Panc1 (cell line): ENCODE measurements around the gene RNF133. TPM values are rescaled to one million over a fixed set of nuclear protein-coding genes. Genes with fewer than 3 reads are reported as not detected.
"Not testable (repeated sequence)": the region's sequence is repeated elsewhere in the genome, so short reads cannot be mapped to it uniquely, and the experiment has no call there.

Experiments used
- ATAC-seq: fragments of 200-7000 bp; cut with Tn5 transposase; 2 replicates; pipeline ENCODE4 v1.9.1; 2020; ENCODE audit warnings: mild to moderate bottlenecking, moderate library complexity
- BruUV-seq: library from RNA; stranded (reverse); fragments of 400-500 nt; replicated peaks from 2 replicates; lab custom pipeline; 2021; lab: Mats Ljungman, UMichigan
- CTCF ChIA-PET: fragments of 300-600 bp; sonication (Branson Sonifier 250); formaldehyde crosslinking; loops from one replicate; lab custom pipeline; 2022; ENCODE audit warnings: antibody characterized with exemption; lab: Charles Lee
- POLR2A ChIA-PET: fragments of 300-600 bp; sonication (Branson Sonifier 250); formaldehyde crosslinking; loops from one replicate; lab custom pipeline; 2022; ENCODE audit warnings: antibody characterized with exemption; lab: Charles Lee
- DNase-seq: peaks from one replicate; pipeline ENCODE4 v3.0.0-alpha.2; 2010; ENCODE audit warnings: low read depth, low spot score
- H3K27ac ChIP-seq: 2 replicates; pipeline ENCODE4 v1.5.1; 2011; ENCODE audit warnings: mild to moderate bottlenecking, low read length, inconsistent platforms
- H3K27me3 ChIP-seq: fragments of 200-500 bp; sonication (Bioruptor generic); 2 replicates; pipeline ENCODE4 v1.6.0; 2014; ENCODE audit warnings: low read length, inconsistent platforms; ENCODE audit not compliant: control insufficient read depth, insufficient read depth
- H3K36me3 ChIP-seq: fragments of 200-500 bp; sonication (Bioruptor generic); 2 replicates; pipeline ENCODE4 v1.5.1; 2014; ENCODE audit warnings: inconsistent platforms, mild to moderate bottlenecking, low read length, moderate library complexity; ENCODE audit not compliant: control insufficient read depth, insufficient read depth
- H3K4me1 ChIP-seq: 2 replicates; pipeline ENCODE4 v1.5.1; 2011; ENCODE audit warnings: inconsistent platforms, mild to moderate bottlenecking, low read length, moderate library complexity; ENCODE audit not compliant: control insufficient read depth, insufficient read depth
- H3K4me3 ChIP-seq, 2 experiments: 2 replicates each; pipeline ENCODE4 v1.5.1; 2011 to 2012; ENCODE audit warnings: low read depth in 2 of 2, low read length in 2 of 2, mild to moderate bottlenecking in 2 of 2, inconsistent platforms in 1 of 2, moderate library complexity in 1 of 2
- H3K9me3 ChIP-seq: fragments of 200-500 bp; sonication (Bioruptor generic); 2 replicates; pipeline ENCODE4 v1.5.1; 2014; ENCODE audit warnings: low read depth, mild to moderate bottlenecking, inconsistent platforms, low read length, moderate library complexity; ENCODE audit not compliant: control insufficient read depth, insufficient read depth
- CTCF ChIP-seq: fragments of 450-650 bp; IDR thresholded peaks from 2 replicates; pipeline ENCODE4 v1.5.1; 2017; ENCODE audit warnings: mild to moderate bottlenecking
- POLR2AphosphoS5 ChIP-seq: IDR thresholded peaks from 2 replicates; pipeline ENCODE4 v1.6.1; 2012; ENCODE audit warnings: mild to moderate bottlenecking, low read depth, low read length, moderate library complexity
- SIN3A ChIP-seq: IDR thresholded peaks from 2 replicates; pipeline ENCODE4 v1.6.1; 2012; ENCODE audit warnings: low read depth, mild to moderate bottlenecking, low read length, moderate library complexity, borderline replicate concordance; ENCODE audit not compliant: insufficient read depth
- TCF7L2 ChIP-seq: IDR thresholded peaks from 2 replicates; pipeline ENCODE4 v1.6.1; 2011; ENCODE audit warnings: mild to moderate bottlenecking, low read depth, low read length, inconsistent platforms
- in situ Hi-C: cut with HindIII; loops from 2 replicates; pipeline ENCODE4 v1.10.0; 2016; ENCODE audit warnings: low sequenced_read_pairs, low pct_unique_long_range_greater_than_20kb
- intact Hi-C: fragments of 100-400 bp; cut with micrococcal nuclease; formaldehyde crosslinking; loops from one replicate; pipeline ENCODE4 v1.10.0; 2022; ENCODE audit not compliant: unreplicated experiment
- total RNA-seq: library from RNA; stranded (reverse); gene quantifications from one replicate; pipeline ENCODE4 v1.2.1, GENCODE V29; 2021; ENCODE audit not compliant: unreplicated experiment
- TF ChIP-seq, protein P1 (sequence below), 2 experiments: IDR thresholded peaks; 2 replicates each; pipeline ENCODE4 v1.6.1; 2011 to 2012; ENCODE audit warnings: low read depth in 2 of 2, control low read depth in 1 of 2, low read length in 1 of 2, mild to moderate bottlenecking in 1 of 2, moderate library complexity in 1 of 2; ENCODE audit not compliant: insufficient read depth in 1 of 2

RNF133 gene
- total RNA-seq, 1 experiment from 2014 or later, result not detected

GRCh38 chr7:122684504-122684903 is 14.4 kb downstream of the RNF133 start:
- H3K27me3 ChIP-seq, result no peaks in the 10 kb centered on the region
- intact Hi-C loops, result no loop called here
- no peaks in the 10 kb centered on the region for H3K36me3 ChIP-seq
- ATAC-seq (no peak), DNase-seq (no peak)
- H3K9me3 ChIP-seq, result no peaks in the 10 kb centered on the region
- no peak overlapping the region for H3K27ac ChIP-seq
- H3K4me1 ChIP-seq, result no peaks in the 10 kb centered on the region
- no peak overlapping the region for H3K4me3 ChIP-seq
- BruUV-seq, result no TSS peak
- no peak for TF ChIP-seq POLR2AphosphoS5
- no peak for TF ChIP-seq TCF7L2
- TF ChIP-seq CTCF, result no peak
- TF ChIP-seq SIN3A, result no peak
- TF ChIP-seq, protein P1, sequence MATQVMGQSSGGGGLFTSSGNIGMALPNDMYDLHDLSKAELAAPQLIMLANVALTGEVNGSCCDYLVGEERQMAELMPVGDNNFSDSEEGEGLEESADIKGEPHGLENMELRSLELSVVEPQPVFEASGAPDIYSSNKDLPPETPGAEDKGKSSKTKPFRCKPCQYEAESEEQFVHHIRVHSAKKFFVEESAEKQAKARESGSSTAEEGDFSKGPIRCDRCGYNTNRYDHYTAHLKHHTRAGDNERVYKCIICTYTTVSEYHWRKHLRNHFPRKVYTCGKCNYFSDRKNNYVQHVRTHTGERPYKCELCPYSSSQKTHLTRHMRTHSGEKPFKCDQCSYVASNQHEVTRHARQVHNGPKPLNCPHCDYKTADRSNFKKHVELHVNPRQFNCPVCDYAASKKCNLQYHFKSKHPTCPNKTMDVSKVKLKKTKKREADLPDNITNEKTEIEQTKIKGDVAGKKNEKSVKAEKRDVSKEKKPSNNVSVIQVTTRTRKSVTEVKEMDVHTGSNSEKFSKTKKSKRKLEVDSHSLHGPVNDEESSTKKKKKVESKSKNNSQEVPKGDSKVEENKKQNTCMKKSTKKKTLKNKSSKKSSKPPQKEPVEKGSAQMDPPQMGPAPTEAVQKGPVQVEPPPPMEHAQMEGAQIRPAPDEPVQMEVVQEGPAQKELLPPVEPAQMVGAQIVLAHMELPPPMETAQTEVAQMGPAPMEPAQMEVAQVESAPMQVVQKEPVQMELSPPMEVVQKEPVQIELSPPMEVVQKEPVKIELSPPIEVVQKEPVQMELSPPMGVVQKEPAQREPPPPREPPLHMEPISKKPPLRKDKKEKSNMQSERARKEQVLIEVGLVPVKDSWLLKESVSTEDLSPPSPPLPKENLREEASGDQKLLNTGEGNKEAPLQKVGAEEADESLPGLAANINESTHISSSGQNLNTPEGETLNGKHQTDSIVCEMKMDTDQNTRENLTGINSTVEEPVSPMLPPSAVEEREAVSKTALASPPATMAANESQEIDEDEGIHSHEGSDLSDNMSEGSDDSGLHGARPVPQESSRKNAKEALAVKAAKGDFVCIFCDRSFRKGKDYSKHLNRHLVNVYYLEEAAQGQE (IDR thresholded peaks at IDR 0.05; ENCODE audit: insufficient read depth in 1 of 2, low read depth in 2 of 2, low read length in 1 of 2), result no peak
- CTCF ChIA-PET, result no interaction called here
- in situ Hi-C loops, result no loop called here
- POLR2A ChIA-PET, result no interaction called here

DNA sequence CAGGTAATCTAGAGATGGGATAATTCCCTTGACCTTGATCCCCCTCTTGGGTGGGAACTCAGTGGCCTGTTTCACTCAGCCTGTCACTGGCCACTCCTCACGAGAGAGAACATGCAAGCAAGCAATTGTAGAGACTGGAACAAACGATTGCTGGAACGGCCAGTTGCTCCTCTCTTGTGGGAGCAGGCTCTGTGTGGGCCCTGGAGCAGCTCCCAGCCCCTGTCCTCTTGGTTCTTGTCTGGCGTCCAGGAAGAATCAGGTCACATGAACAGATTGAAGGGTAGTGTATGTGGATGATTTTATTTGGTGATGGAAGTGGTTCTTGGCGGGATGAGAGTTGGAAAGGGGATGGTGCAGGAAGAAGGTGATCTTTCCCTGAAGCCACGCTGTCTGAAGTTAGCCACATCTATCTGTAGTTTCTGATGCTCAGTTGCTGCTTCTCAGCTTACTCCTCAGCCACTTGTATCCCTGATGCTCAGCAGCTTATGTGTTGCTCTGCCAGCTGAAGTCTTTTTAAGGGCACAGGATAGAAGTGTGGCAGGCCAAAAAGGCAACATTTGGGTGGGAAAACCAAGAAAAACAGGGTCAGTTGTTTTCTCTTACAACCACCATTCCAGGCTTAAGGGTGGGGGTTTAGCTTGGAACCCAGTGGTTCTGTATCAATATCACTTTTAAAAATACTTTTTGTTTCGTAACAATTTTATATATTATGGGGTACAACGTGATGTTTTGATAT is 15.9 kb downstream of the RNF133 start:
- Histone ChIP-seq H3K4me3 (no peak overlapping the region), H3K9me3 (no peaks in the 10 kb centered on the region), H3K36me3 (no peaks in the 10 kb centered on the region), H3K27ac (no peak overlapping the region), H3K27me3 (no peaks in the 10 kb centered on the region), H3K4me1 (no peaks in the 10 kb centered on the region)
- in situ Hi-C loops (no loop called here), intact Hi-C loops (no loop called here)
- CTCF ChIA-PET, result no interaction called here
- ATAC-seq, result no peak
- no peak for TF ChIP-seq POLR2AphosphoS5
- no peak for TF ChIP-seq SIN3A
- TF ChIP-seq, protein P1 (IDR thresholded peaks at IDR 0.05; ENCODE audit: insufficient read depth in 1 of 2, low read depth in 2 of 2, low read length in 1 of 2), result no peak
- no peak for TF ChIP-seq CTCF
- BruUV-seq, result no TSS peak
- DNase-seq, result no peak
- POLR2A ChIA-PET, result no interaction called here

DNA sequence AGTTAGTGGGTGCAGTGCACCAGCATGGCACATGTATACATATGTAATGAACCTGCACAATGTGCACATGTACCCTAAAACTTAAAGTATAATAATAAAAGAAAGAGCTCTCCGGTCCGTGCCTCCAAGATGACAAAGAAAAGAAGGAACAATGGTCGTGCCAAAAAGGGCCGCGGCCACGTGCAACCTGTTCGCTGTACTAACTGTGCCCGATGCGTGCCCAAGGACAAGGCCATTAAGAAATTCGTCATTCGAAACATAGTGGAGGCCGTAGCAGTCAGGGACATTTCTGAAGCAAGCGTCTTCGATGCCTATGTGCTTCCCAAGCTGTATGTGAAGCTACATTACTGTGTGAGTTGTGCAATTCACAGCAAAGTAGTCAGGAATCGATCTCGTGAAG is 17.7 kb downstream of the RNF133 start:
- H3K9me3 ChIP-seq, H3K27ac ChIP-seq, POLR2A ChIA-PET, H3K36me3 ChIP-seq, DNase-seq, CTCF ChIA-PET, in situ Hi-C loops, H3K27me3 ChIP-seq, H3K4me1 ChIP-seq, H3K4me3 ChIP-seq, intact Hi-C loops, BruUV-seq, ATAC-seq: not testable (repeated sequence)
